GM19099 (cell line): ENCODE measurements around the gene USP14.

Source experiments
- POLR2A ChIP-seq: IDR thresholded peaks from 3 replicates; pipeline ENCODE4 v1.6.1; 2011; ENCODE audit warnings: low read depth; ENCODE audit not compliant: insufficient read length; ENCODE audit errors: extremely low read depth

Gene USP14

GRCh38 chr18:227374-227773 is 69.0 kb downstream of the USP14 start:
- no peak for TF ChIP-seq POLR2A

GRCh38 chr18:227902-228301 is 69.5 kb downstream of the USP14 start:
- TF ChIP-seq POLR2A = no peak

DNA sequence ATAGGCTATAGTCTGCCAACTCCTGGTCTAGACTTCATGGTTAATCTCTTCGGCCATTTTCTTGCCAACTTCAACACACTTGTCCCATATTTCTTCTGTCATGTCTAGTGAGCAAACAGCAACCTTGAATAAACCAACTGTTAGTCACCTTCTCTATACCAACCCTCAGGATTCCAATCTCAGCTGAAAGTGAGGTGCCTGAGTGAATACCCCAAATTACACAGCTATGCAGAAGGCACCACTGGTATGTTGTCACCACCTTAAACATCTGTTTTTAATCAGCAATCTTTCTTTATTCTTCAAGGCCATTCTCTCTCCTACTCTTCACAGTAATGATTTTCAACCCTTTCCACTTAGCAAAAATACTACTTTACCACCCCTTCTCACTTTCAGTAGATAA is 70.2 kb downstream of the USP14 start:
- no peak for TF ChIP-seq POLR2A

DNA sequence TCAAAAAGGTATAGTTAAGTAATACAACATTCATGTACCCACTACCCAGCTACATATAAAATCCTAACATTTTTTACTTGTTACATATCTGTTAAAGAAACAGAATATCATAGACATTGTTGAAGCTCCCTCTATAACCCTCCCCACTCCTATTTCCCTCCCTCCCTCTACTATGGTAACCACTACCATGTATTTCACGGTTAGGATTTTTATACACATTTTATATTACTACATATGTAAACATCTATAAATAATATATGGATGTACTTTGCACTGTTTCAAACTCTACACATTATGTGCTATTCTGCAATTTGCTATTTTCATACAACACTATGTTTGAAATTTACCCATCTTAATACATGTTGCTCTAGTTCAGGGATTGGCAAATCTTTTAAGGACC is 73.2 kb downstream of the USP14 start:
- TF ChIP-seq POLR2A = no peak

DNA sequence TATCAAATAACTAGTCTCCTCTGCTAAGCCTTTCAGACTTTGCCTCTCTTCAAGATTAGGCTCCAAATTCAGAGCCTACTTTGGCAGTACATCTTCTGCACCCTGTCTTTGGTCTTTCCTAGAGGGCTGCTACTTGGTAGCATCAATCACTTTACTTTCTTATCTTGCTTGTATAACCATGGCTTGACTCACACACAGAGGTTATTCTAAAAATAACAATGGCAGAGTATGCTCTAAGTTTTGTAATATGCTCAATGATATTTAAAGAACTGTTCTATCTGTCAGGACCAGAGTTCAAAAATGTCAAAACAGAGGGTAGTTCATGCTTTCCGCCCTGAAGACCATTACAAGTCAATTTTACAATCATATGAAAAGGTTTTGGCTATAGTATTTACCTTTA is 81.8 kb downstream of the USP14 start:
- TF ChIP-seq POLR2A = no peak

DNA sequence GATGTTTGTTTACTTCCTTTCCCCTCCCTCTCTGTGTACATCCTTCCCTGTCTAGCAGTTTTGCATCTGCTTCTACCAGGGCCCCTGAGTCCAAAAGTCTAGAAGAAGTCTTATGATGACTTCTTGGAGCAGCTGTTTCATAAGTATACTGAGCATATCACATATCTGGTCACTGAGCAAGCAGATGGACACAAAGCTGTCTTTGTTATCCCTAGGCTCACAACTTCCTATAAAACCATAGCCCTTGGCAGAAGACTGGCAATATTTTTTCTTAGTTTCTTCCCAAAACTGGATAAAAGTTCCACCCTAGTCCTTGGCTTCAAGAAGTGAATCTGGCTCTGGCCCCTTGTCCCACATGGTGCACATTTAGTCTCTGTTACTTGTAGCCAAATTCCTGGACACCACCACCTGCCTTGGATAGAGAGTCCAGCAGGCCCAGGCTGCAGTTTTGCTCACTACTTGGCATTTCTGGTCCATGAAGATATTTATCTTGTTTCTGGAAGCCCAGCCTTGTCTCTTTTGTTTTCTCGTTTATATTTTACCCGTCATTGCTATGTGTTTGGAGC is 87.0 kb downstream of the USP14 start:
- TF ChIP-seq POLR2A = no peak

DNA sequence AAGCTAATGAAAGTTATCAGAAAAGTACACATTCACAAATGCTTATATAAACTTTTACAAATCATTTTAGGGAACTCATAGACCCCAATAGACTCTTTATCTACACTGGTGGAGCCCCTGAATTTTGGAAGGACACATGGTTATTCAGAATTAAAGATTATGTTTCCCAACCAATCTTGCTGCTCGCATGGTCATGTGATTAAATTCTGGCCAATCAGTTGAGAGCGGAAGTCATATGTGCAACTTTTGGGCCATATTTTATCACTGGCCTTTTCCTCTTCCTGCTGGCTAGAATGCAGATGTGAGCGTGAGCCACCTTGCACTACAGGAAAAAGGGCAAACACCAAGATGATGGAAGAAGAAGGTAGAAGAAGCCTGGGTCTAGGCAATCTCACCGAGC is 89.7 kb downstream of the USP14 start:
- no peak for TF ChIP-seq POLR2A

- TF ChIP-seq POLR2A = no peak
These were observed 92.3 kb downstream of the USP14 start for GRCh38 chr18:250685-251084.

DNA sequence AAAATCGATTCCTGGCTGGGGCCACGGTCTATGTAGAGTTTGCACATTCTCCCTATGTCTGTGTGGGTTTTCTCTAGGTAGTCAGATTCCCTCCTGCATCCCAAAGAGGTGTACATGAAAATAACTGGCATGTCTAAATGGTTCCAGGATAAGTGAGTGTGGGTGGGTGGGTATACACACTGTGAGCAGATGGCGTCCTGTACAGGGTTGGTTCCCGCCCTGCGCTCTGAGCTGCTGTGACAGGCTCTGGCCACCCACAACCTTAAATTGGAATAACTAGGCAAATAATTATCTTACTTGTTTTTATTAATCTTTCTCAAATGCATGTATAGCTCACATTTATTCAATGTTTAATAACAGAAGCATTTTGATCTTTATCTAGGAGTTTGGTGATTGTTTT is 93.2 kb downstream of the USP14 start:
- TF ChIP-seq POLR2A = no peak

- TF ChIP-seq POLR2A = no peak
These were observed 94.8 kb downstream of the USP14 start for GRCh38 chr18:253121-253520.

- TF ChIP-seq POLR2A = no peak
These were observed 96.8 kb downstream of the USP14 start for GRCh38 chr18:255171-255570.

DNA sequence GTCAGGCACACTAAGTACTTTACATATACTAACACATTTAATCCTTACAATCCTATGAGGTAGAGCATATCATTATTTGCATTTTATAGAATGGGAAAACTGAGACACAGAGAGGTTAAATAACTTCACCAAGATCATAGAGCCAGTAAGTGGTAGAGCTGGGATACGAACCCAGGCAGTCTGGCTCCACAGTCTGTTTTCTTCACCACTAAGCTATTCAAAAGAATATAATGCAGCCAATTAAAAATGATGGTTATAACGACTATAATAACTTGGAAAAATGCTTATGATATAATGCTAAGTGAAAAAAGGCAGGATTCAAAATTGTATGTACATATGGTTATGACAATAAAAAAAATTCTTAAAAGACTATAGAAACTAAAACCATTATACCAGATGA is 102.2 kb downstream of the USP14 start:
- TF ChIP-seq POLR2A = no peak

DNA sequence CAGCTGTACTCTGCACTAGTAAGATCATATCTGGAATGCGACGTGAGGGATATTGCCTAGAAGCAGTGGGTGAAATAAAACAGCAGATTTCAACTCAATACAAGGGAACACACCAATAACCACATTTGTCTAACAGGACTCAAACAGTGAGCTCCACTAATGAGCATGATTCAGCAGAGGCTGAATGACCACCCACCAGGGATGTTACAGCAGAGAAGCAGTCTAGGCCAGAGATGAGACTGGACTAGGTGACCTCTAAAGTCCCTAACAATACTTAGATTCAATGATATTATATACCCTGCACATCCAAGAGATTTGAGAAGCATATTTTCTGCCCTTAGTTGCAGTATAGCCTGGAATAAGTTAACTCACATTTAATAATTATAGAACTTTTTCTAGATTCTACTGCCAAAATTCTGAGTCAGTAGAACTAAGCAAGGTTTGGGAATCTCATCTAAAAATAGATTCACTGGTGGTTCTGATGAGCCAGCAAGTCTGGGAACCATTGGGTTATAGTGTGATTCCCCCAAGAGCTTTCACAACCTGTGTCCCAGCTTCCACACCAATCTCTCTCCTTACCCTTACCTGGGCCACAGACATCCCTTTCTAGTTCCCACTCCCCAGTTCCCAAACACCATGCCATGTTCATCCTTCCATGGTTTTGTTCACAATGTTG is 103.2 kb downstream of the USP14 start:
- no peak for TF ChIP-seq POLR2A
